NCI-H774 (cell line): ENCODE measurements around the gene CYP39A1.

Experiments used
- DNase-seq: peaks from one replicate; lab custom pipeline; 2025; lab: John Stamatoyannopoulos, UW

CYP39A1 gene

DNA sequence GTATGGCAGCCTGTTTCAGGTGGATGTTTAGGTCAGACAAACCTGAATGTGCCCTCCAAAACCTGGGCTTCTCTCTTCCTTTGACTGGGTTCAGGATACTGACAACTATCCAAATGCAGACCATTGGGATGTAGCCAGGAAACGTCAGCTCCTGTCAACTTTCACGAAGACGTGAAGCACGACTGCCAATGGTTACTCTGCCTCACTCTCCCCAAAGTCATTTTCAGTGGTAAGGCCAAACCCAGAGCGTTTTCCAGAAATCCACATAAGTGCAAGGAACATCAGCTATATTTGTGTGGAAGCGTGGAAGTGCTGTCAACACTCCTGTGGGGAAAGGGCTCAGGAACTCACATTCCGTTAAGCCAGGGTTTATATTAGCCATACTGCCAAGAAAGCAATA, 141.3 kb downstream of the CYP39A1 start:
- DNase-seq = no peak

DNA sequence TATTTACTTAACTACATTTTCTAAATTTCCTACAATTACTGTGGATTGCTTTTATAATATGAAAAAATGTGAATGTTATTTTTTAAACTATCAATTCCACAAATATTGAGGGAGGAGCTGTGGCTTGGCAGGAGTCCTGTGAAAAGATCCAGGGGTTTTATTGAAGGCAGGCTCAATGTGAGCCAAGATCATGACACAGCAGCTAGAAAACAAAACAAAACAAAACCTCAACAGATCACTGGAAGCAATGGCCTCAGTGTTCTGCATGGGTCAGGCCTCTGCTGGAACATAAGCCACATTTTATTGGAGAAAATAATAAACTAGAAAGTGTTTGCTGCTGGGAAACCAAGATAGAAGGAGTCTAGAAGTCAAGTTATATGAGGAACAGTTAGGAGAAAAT, 142.0 kb downstream of the CYP39A1 start:
- DNase-seq = no peak

DNA sequence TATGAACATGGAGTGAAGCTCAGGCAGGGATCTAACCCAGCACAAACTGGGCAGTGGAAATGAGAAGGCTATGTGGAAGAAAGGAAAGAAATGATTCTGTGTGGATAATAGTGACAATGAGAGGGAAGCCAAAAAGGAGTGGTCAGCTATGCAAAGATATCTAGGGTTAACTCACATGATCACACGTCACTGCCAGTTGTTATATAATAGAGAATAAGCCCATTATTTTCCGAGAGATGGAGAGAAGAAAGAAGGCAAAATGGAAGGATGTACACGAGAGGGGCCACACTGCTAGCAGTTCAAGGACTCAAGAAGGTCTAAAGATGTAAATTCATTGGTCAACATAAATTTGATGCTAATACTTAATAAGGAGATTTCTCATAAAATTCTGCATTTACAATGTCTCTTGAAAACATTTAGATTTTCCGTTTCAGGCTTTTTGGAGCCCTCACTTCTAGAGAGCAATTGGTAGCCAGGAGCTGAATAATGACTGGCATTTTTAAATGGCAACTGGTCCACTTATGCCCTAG, 142.6 kb downstream of the CYP39A1 start:
- DNase-seq = no peak

DNA sequence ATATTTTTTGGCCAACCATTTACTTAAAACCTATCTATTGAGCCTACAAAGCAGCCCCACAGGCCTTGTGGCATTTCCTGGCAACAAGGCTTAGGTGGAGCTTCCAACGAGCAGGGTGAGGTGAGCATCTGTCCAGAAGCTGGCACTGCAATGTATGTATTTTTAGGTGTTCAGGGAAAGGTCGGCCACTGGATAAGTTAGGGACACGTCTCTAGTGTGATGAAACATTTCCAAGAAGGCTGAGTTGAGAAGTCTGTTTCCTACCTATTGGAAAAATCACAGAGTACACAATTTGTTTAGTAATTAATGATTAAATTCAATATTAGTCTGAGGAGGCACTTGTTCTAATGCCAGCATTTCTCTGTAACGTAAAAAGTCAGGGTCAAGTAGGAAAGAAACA, 143.6 kb downstream of the CYP39A1 start:
- no peak for DNase-seq

DNA sequence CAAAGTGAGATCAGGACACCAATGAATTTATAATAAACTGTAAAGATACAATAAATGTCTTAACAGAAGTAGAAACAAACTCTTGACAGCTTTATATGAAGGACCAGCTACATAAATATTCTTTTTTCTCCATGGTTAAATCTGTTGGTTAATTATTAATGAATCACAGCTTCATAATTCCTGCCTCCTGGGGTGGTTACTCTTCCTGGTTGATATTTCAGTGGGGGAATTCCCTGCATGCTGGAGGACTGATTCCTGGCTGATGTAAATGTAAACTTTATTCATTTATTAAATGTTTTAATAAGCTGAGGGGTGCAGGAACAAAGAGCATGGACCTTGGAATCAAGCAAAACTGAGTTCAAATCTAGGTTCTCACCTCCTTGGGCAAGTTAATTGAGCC, 145.2 kb downstream of the CYP39A1 start:
- no peak for DNase-seq

DNA sequence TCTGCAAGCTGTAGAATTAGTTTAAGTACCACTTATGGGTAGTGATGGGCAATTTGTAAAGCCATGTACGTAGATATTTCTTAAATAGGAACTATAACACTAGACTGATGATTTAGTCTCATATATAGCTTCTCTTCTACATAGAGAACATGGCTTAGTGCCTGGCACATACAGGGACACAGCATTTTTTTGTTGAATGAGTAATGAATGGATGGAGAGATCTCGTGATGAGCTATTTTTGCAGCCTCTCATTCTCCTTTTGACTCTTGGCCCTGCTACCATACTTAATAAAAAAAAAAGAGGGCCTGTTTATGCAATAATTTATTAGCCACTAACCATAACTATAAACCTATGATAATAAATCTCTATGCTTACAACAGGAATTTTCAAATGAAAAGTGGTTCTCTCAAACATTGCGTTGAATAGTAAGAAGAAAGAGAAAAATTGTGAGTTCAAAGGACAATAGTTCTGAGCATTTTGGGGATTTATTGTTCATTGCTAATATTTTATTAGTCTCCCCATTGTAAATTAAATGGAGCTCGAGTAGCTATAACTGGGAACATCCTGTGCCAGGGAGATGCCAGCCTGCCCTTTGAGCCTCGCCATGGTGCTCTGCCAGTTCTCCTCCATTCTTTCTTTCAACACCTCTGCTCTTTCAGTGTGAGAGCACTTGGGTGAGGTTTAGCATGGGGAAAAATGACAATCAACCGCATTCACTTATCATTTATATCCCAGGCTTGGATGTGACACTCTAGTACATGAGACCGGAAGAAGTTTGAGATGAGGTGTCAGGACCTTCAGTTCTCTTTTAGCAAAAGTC, 146.7 kb downstream of the CYP39A1 start:
- DNase-seq = no peak

DNA sequence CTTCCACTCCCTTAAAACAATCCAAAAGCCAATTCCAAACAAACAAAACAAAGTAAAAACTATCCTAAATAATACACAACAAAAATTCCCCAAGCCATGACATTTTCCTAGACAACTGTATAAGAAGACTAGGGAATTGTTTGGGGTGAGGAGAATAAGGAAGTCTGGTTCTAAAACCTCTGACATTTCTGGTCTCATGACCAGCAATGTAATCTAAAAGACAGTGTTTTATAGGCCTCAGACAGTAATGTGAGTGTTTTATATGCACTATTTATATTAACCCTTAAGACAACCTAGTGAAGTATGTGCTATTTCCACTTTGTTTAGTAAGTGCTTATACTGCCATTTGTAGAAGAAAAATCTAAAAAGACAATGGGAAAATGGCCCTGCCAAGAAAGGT, 148.4 kb downstream of the CYP39A1 start:
- DNase-seq = no peak

DNA sequence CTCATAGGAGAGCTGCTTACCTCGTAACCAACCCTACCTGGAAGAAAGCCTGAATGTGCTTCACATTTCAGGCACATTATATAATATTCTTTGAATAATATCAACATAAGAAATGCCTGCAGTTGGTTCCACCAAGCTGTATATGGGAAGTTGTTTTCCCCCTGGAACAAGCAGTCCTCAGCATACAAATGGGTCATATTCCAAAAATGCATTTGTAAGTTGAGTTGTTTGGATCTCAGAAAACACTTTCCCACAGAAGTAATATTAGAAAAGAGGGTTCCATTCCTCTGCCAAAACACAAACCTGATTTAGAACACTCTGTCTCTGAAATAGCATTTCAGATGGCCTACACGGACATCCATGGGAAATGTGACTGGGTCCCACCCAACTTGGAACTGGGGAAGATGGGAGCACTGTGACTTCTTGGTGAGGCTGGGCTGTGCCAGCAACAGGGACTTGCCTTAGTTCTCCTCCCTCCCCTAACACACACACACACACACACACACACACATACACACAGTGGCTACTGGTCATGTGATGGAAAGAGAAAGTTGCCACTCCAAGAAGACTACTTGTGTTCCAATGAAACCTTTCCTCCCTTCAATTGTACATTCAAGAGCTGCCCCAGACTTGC, 150.0 kb downstream of the CYP39A1 start:
- DNase-seq = no peak

DNA sequence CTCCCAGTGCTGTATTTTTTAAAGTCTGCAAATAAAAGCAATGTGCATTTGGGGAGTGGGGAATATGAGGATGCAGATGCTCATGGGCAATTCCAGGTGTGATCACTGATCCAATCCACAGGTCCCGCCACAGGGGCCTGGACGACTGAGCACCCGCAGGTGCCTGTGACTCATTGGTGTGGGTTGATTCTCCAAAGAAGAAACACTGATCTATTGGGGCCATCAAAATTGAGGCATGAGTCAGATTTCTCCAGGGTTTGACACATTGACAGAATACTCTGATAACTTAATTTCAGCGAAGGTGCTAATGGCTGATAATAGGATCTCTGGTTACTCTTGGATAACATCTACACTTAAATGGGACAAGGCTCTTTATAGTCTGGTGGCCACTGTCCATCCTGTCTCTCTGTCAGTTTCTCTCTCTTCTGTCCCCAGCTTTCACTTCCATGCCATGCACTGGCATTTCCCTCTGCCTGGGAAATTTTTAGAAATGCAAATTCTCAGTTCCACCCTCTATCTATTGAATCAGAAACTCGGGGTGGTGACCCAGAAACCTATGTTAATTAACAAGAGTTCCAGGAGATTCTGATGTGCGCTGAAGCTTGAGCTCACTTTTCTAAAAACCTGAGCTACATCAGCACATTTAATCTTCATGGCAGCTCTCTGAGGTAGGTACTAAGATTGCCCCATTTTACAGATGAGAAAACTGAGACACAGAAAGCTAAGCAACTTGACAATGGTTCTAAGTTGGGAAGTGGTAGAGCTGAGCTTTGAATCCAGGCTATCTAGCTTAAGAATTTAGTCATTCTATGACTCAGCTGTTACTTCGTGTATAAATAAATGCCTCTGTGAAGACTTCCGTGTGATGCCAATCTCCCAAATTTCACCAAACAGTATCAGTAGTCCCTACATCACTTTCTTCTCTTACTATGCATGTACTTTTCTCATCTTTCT, 151.2 kb downstream of the CYP39A1 start:
- no peak for DNase-seq

DNA sequence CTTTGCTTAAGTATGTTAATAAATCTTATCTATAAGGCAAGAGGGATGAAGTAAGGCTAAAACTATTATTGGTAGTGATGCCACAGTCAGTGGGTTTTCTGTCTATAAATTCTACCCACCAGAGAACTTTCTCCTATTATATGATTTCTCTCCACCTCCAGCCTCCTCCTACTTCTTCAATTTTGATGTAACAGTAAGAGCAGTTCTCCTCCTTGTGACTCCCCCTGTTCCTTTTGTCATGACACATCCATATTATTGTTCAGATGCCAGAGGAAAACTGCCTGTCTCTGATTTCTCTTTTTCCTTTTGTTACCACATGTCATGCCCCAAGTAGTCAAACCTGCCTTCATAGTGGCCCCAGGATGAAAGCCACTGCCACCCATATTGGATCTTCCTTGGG, 152.2 kb downstream of the CYP39A1 start:
- no peak for DNase-seq
